Measurements from ENCODE around the gene AK9.
"Not testable (repeated sequence)": the region's sequence is repeated elsewhere in the genome, so short reads cannot be mapped to it uniquely, and the experiment has no call there.

DNA sequence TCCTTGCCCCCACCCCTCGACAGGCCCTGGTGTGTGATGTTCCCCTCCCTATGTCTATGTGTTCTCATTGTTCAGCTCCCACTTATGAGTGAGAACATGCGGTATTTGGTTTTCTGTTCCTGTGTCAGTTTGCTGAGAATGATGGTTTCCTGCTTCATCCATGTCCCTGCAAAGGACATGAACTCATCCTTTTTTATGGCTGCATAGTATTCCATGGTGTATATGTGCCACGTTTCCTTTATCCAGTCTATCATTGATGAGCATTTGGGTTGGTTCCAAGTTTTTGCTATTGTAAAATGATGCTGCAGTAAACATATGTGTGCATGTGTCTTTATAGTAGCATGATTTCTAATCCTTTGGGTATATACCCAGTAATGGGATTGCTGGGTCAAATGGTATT is 34.2 kb upstream of the AK9 start:
- not testable (repeated sequence) for TF ChIP-seq POLR2A (IDR thresholded peaks at IDR 0.05; ENCODE audit: low read length); GATA1 (IDR thresholded peaks at IDR 0.05; ENCODE audit: low read depth, low read length)

Measured in erythroblast (primary cell).